Suprapubic skin (tissue), 4 donors: Measurements from ENCODE around the gene ABHD10.

Source experiments
- CTCF ChIP-seq, 2 donors: fragments of 200-600 bp in 1 of 2; fragments of 450-650 bp in 1 of 2; sonication (generic) in 1 of 2; IDR thresholded peaks; one replicate each; pipeline ENCODE4 v1.5.1; 2016 to 2019; ENCODE audit warnings: antibody characterized with exemption in 2 of 2, mild to moderate bottlenecking in 1 of 2, moderate library complexity in 1 of 2
- EP300 ChIP-seq: sonication (generic); formaldehyde crosslinking; IDR thresholded peaks from one replicate; pipeline ENCODE4 v1.6.1; 2017; ENCODE audit warnings: antibody characterized with exemption
- POLR2A ChIP-seq, 2 donors: fragments of 450-650 bp; IDR thresholded peaks; one replicate each; pipeline ENCODE4 v1.6.1; 2017; ENCODE audit warnings: antibody characterized with exemption in 2 of 2, mild to moderate bottlenecking in 2 of 2, moderate library complexity in 2 of 2
- POLR2AphosphoS5 ChIP-seq, 3 donors: sonication (generic); formaldehyde crosslinking; IDR thresholded peaks; one replicate each; pipeline ENCODE4 v1.6.1; 2017; ENCODE audit warnings: antibody characterized with exemption in 3 of 3

GRCh38 chr3:112030901-112031300 lies 52.1 kb downstream of the ABHD10 start:
- TF ChIP-seq POLR2A (IDR thresholded peaks at IDR 0.05) (no peak), CTCF (IDR thresholded peaks at IDR 0.05) (no peak), EP300 (no peak), POLR2AphosphoS5 (IDR thresholded peaks at IDR 0.05) (no peak)
